ENCODE results near the gene DMAC2.

Gene DMAC2

DNA sequence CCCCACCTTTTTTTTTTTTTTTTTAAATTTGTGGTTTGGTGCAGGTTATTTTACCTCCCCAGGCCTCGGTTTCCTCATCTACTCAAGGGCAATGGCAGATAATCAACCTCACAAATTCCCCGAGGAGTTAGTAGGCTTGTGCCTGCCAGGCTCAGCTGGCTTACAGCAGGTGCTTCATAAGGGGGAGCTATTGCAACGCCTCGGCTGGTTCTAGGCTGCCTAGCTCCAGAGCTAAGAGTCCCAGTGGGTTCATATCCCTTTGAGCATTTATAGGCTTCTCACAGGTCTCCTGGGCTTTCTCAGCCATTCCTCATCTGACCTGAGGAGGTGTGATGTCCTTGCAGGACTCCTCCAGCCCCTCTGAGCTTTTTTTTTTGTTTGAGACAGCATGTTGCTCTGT is 31.5 kb downstream of the DMAC2 start:
- H3K27ac ChIP-seq (ENCODE audit: low read depth, low read length): no peak overlapping the region
- no peak overlapping the region for H3K9ac ChIP-seq (ENCODE audit: low read depth, low read length)
- 80% methylated on average over 4 of the region's 4 CpGs for WGBS
- no peak overlapping the region for H3K4me3 ChIP-seq (ENCODE audit: low read length)
- peaks cover 4% of the 10 kb centered on the region; the same call in 1 of the 2 replicates for H3K4me1 ChIP-seq (ENCODE audit: insufficient read depth, low read length)
- no peaks in the 10 kb centered on the region for H3K27me3 ChIP-seq (ENCODE audit: insufficient read depth, low read length)
- peaks cover 12% of the 10 kb centered on the region; the same call in 1 of the 2 replicates for H3K36me3 ChIP-seq (ENCODE audit: insufficient read depth, low read length)
- H3K9me3 ChIP-seq (ENCODE audit: insufficient read depth, low read depth, low read length): no peaks in the 10 kb centered on the region

GRCh38 chr19:41407271-41407670 is 32.4 kb downstream of the DMAC2 start:
- peaks cover 4% of the 10 kb centered on the region; the same call in 1 of the 2 replicates for H3K4me1 ChIP-seq (ENCODE audit: insufficient read depth, low read length)
- no peak overlapping the region for H3K4me3 ChIP-seq (ENCODE audit: low read length)
- WGBS: 36% methylated on average over 4 of the region's 4 CpGs
- no peaks in the 10 kb centered on the region for H3K27me3 ChIP-seq (ENCODE audit: insufficient read depth, low read length)
- H3K9ac ChIP-seq (ENCODE audit: low read depth, low read length): peak overlapping the region; percentile 4; the same call in 1 of the 2 replicates
- H3K9me3 ChIP-seq (ENCODE audit: insufficient read depth, low read depth, low read length): no peaks in the 10 kb centered on the region
- peaks cover 9% of the 10 kb centered on the region; the same call in 1 of the 2 replicates for H3K36me3 ChIP-seq (ENCODE audit: insufficient read depth, low read length)
- H3K27ac ChIP-seq (ENCODE audit: low read depth, low read length): peak overlapping the region; percentile 27; the same call in 1 of the 2 replicates

DNA sequence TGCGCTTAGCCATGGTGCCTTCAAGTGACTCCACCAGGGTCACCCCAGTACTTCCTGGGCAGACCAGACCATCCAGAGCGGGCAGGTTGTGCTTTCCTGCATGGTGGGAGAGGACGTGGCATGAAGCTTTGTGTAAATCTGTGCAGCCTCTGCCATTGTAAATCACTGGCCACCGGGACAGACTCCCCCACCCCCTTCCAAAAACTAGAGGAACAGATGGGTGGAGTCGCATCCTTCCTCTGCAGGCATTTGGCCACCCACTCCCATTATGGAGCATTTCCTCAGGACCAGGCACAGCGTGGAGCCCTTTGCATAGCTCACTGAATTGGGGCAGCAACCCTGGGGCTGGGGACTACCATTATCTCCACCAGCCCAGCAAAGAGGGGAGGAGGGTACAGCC is 33.9 kb downstream of the DMAC2 start:
- Histone ChIP-seq H3K9me3 (ENCODE audit: insufficient read depth, low read depth, low read length) (no peaks in the 10 kb centered on the region), H3K27ac (ENCODE audit: low read depth, low read length) (no peak overlapping the region), H3K9ac (ENCODE audit: low read depth, low read length) (no peak overlapping the region), H3K36me3 (ENCODE audit: insufficient read depth, low read length) (0 out of 2 replicates have a peak, but pooled peaks cover 1% of the 10 kb centered on the region), H3K27me3 (ENCODE audit: insufficient read depth, low read length) (no peaks in the 10 kb centered on the region), H3K4me3 (ENCODE audit: low read length) (no peak overlapping the region), H3K4me1 (ENCODE audit: insufficient read depth, low read length) (peaks cover 4% of the 10 kb centered on the region; the same call in 1 of the 2 replicates)
- WGBS: 71% methylated on average over 6 of the region's 6 CpGs

DNA sequence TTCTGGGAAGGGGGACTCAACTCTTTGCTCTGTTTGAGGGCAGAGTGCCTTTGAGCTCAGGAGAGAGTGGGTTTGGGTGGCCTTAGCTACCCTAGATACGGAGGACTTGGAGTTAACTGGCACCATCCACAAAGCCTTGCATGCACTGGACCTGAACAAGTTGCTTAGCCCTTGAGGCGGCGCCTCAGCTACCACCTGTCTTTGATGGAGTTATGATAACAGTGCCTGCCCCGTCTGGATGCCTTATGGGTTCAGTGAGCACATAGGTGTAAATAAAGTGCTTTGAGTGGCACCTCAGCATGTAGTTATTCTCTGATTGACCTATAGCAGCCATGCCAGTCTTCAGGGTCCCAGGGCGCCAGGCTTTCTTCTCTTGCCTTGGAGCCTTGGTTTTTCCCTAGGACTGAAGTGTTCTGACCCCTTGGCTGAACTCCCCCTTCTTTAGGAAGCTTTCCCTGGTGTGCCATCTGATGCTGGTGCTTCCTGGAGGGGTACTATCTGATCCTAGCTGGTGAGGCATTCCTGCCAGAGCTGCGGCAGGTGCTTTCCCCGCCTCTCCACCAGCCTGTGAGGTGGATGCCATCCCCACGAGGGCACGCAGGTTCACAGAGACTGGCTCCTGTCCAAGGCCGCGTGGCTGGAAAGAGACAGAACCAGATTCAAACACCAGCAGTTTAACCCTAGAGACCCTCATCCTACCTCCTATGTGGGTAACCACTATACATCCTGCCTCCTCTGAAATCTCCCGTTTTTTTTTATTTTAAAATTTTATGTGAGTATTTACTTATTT is 36.3 kb downstream of the DMAC2 start:
- H3K9ac ChIP-seq (ENCODE audit: low read depth, low read length): no peak overlapping the region
- no peak overlapping the region for H3K4me3 ChIP-seq (ENCODE audit: low read length)
- H3K9me3 ChIP-seq (ENCODE audit: insufficient read depth, low read depth, low read length): no peaks in the 10 kb centered on the region
- no peaks in the 10 kb centered on the region for H3K36me3 ChIP-seq (ENCODE audit: insufficient read depth, low read length)
- peaks cover 10% of the 10 kb centered on the region for H3K4me1 ChIP-seq (ENCODE audit: insufficient read depth, low read length)
- no peak overlapping the region for H3K27ac ChIP-seq (ENCODE audit: low read depth, low read length)
- no peaks in the 10 kb centered on the region for H3K27me3 ChIP-seq (ENCODE audit: insufficient read depth, low read length)
- WGBS: 96% methylated on average over 11 of the region's 12 CpGs

DNA sequence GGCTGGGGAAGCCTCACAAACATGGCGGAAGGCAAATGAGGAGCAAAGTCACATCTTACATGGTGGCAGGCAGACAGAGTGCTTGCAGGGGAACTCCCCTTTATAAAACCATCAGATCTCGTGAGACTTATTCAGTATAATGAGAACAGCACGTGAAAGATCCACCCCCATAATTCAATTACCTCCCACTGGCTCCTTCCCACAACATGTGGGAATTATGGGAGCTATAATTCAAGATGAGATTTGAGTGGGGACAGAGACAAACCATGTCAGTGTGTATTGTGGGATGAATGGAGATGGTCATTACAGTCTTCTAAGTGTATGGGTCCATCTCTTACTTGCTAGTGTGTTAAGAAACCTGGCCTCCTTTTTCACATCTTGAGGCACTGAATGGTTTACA is 37.7 kb downstream of the DMAC2 start:
- Histone ChIP-seq H3K4me1 (ENCODE audit: insufficient read depth, low read length) (peaks cover 9% of the 10 kb centered on the region), H3K27me3 (ENCODE audit: insufficient read depth, low read length) (no peaks in the 10 kb centered on the region), H3K4me3 (ENCODE audit: low read length) (no peak overlapping the region), H3K9me3 (ENCODE audit: insufficient read depth, low read depth, low read length) (no peaks in the 10 kb centered on the region), H3K27ac (ENCODE audit: low read depth, low read length) (no peak overlapping the region), H3K36me3 (ENCODE audit: insufficient read depth, low read length) (no peaks in the 10 kb centered on the region), H3K9ac (ENCODE audit: low read depth, low read length) (no peak overlapping the region)
- 98% methylated on average over 2 of the region's 3 CpGs for WGBS

GRCh38 chr19:41401483-41401882 is 38.2 kb downstream of the DMAC2 start:
- Histone ChIP-seq H3K36me3 (ENCODE audit: insufficient read depth, low read length) (no peaks in the 10 kb centered on the region), H3K9ac (ENCODE audit: low read depth, low read length) (no peak overlapping the region), H3K27me3 (ENCODE audit: insufficient read depth, low read length) (no peaks in the 10 kb centered on the region), H3K4me3 (ENCODE audit: low read length) (no peak overlapping the region), H3K27ac (ENCODE audit: low read depth, low read length) (no peak overlapping the region), H3K4me1 (ENCODE audit: insufficient read depth, low read length) (peaks cover 9% of the 10 kb centered on the region), H3K9me3 (ENCODE audit: insufficient read depth, low read depth, low read length) (no peaks in the 10 kb centered on the region)
- WGBS: 93% methylated on average over 4 of the region's 4 CpGs

- WGBS: 89% methylated on average over 2 of the region's 2 CpGs
- Histone ChIP-seq H3K4me1 (ENCODE audit: insufficient read depth, low read length) (peaks cover 9% of the 10 kb centered on the region), H3K4me3 (ENCODE audit: low read length) (no peak overlapping the region), H3K27ac (ENCODE audit: low read depth, low read length) (no peak overlapping the region), H3K36me3 (ENCODE audit: insufficient read depth, low read length) (no peaks in the 10 kb centered on the region), H3K9ac (ENCODE audit: low read depth, low read length) (no peak overlapping the region), H3K27me3 (ENCODE audit: insufficient read depth, low read length) (no peaks in the 10 kb centered on the region), H3K9me3 (ENCODE audit: insufficient read depth, low read depth, low read length) (no peaks in the 10 kb centered on the region)
Measured at GRCh38 chr19:41399525-41399924, 40.2 kb downstream of the DMAC2 start.

DNA sequence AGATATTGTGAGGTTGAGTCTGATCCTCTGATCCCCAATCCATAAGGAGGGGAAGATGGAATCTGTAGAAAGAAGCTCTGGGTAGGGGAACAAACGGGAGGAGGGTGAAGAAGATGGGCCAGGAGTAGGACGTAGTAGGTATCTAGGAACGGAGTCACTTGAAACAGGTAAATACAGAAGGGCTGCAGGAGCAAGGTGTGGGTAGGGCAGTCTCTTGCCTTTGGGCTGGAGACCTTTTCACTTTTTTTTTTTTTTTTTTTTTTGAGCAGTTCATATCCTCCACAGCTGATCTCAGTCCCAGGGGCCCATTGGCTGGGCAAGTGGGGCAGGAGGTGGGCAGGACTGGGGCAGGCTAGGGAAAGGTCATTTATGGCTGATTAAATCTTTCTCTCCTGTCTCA is 40.6 kb downstream of the DMAC2 start:
- Histone ChIP-seq H3K27ac (ENCODE audit: low read depth, low read length) (no peak overlapping the region), H3K4me1 (ENCODE audit: insufficient read depth, low read length) (peaks cover 9% of the 10 kb centered on the region), H3K9me3 (ENCODE audit: insufficient read depth, low read depth, low read length) (no peaks in the 10 kb centered on the region), H3K9ac (ENCODE audit: low read depth, low read length) (0 out of 2 replicates have a peak overlapping the region, but pooled peaks have one; percentile 91), H3K27me3 (ENCODE audit: insufficient read depth, low read length) (no peaks in the 10 kb centered on the region), H3K4me3 (ENCODE audit: low read length) (peak overlapping the region; percentile 93), H3K36me3 (ENCODE audit: insufficient read depth, low read length) (no peaks in the 10 kb centered on the region)
- WGBS: 88% methylated on average over 3 of the region's 3 CpGs

DNA sequence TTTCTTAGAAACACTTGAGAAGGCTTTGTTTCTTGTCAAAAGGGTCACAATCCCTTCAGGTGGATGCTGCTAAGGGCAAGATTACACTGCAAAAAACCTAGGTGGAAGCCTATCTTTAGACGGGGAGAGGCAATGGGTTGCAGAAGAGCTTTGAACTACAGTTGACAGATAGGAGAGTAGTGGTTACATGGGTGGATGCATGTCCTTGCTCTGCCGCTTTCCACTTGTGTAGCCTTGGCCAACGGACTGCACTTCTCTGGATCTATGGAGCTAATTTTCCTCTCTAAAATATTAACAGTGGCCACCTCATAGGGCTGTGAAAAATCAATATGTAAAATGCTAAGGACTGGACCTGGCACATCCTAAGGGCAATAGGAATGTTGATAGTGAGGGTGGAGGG is 41.1 kb downstream of the DMAC2 start:
- Histone ChIP-seq H3K36me3 (ENCODE audit: insufficient read depth, low read length) (0 out of 2 replicates have a peak, but pooled peaks cover 2% of the 10 kb centered on the region), H3K27me3 (ENCODE audit: insufficient read depth, low read length) (no peaks in the 10 kb centered on the region), H3K9me3 (ENCODE audit: insufficient read depth, low read depth, low read length) (no peaks in the 10 kb centered on the region), H3K4me1 (ENCODE audit: insufficient read depth, low read length) (peaks cover 9% of the 10 kb centered on the region), H3K9ac (ENCODE audit: low read depth, low read length) (peak overlapping the region; percentile 91), H3K27ac (ENCODE audit: low read depth, low read length) (no peak overlapping the region; the same call in 1 of the 2 replicates), H3K4me3 (ENCODE audit: low read length) (peak overlapping the region; percentile 93)
- 85% methylated on average over 3 of the region's 3 CpGs for WGBS

- Histone ChIP-seq H3K27me3 (ENCODE audit: insufficient read depth, low read length) (no peaks in the 10 kb centered on the region), H3K4me3 (ENCODE audit: low read length) (peak overlapping the region; percentile 93), H3K9ac (ENCODE audit: low read depth, low read length) (peak overlapping the region; percentile 91), H3K27ac (ENCODE audit: low read depth, low read length) (peak overlapping the region; percentile 93), H3K4me1 (ENCODE audit: insufficient read depth, low read length) (peaks cover 9% of the 10 kb centered on the region), H3K9me3 (ENCODE audit: insufficient read depth, low read depth, low read length) (no peaks in the 10 kb centered on the region), H3K36me3 (ENCODE audit: insufficient read depth, low read length) (0 out of 2 replicates have a peak, but pooled peaks cover 2% of the 10 kb centered on the region)
- 2% methylated on average over 5 of the region's 5 CpGs for WGBS
Measured at GRCh38 chr19:41398050-41398418, 41.7 kb downstream of the DMAC2 start.

GRCh38 chr19:41397086-41398049 is 42.3 kb downstream of the DMAC2 start, which contains the start of the genes BCKDHA and EXOSC5:
TSS of gene BCKDHA (plus strand) at chr19:41397818. CDS start at chr19:41397828, 10 bp downstream.
TSS of gene EXOSC5 (minus strand) at chr19:41397359. CDS start at chr19:41397328, 31 bp downstream.
- Histone ChIP-seq H3K9ac (ENCODE audit: low read depth, low read length) (peak within 1 kb of the TSS; percentile 91), H3K4me1 (ENCODE audit: insufficient read depth, low read length) (peaks cover 9% of the 10 kb centered on the region), H3K9me3 (ENCODE audit: insufficient read depth, low read depth, low read length) (no peaks in the 10 kb centered on the region), H3K27me3 (ENCODE audit: insufficient read depth, low read length) (no peaks in the 10 kb centered on the region), H3K27ac (ENCODE audit: low read depth, low read length) (peak within 1 kb of the TSS; percentile 93), H3K36me3 (ENCODE audit: insufficient read depth, low read length) (0 out of 2 replicates have a peak, but pooled peaks cover 2% of the 10 kb centered on the region), H3K4me3 (ENCODE audit: low read length) (peak within 1 kb of the TSS; percentile 93)
- under 1% methylated on average over 49 of the region's 50 CpGs for WGBS
